Subcutaneous abdominal adipose tissue (tissue), 5 donors: ENCODE results near the gene P3H2.

Experiments used
- H3K27ac ChIP-seq: one replicate; pipeline ENCODE4 v1.7.0; 2013; ENCODE audit warnings: low read depth, mild to moderate bottlenecking, inconsistent platforms, low read length, moderate library complexity
- H3K27me3 ChIP-seq, 5 donors: one replicate each; pipeline ENCODE4 v1.7.0; 2013; ENCODE audit warnings: low read length in 5 of 5, inconsistent platforms in 1 of 5; ENCODE audit not compliant: control insufficient read depth in 5 of 5, insufficient read depth in 4 of 5
- H3K36me3 ChIP-seq, 5 donors: one replicate each; pipeline ENCODE4 v1.7.0; 2013; ENCODE audit warnings: low read length in 5 of 5; ENCODE audit not compliant: control insufficient read depth in 5 of 5, insufficient read depth in 5 of 5
- H3K4me1 ChIP-seq, 5 donors: one replicate each; pipeline ENCODE4 v1.7.0; 2013; ENCODE audit warnings: low read length in 5 of 5, mild to moderate bottlenecking in 3 of 5, moderate library complexity in 1 of 5; ENCODE audit not compliant: control insufficient read depth in 5 of 5, insufficient read depth in 5 of 5
- H3K4me3 ChIP-seq, 5 donors: one replicate each; pipeline ENCODE4 v1.7.0; 2013; ENCODE audit warnings: low read length in 5 of 5, low read depth in 1 of 5
- H3K9ac ChIP-seq, 5 donors: one replicate each; pipeline ENCODE4 v1.7.0; 2013; ENCODE audit warnings: low read length in 5 of 5, mild to moderate bottlenecking in 4 of 5, moderate library complexity in 3 of 5
- H3K9me3 ChIP-seq, 5 donors: one replicate each; pipeline ENCODE4 v1.7.0; 2013; ENCODE audit warnings: low read length in 5 of 5; ENCODE audit not compliant: control insufficient read depth in 5 of 5
- donor health status: healthy.
- donor health status: healthy.
- donor health status: healthy.
- donor health status: healthy.
- donor health status: healthy.

The P3H2 gene

DNA sequence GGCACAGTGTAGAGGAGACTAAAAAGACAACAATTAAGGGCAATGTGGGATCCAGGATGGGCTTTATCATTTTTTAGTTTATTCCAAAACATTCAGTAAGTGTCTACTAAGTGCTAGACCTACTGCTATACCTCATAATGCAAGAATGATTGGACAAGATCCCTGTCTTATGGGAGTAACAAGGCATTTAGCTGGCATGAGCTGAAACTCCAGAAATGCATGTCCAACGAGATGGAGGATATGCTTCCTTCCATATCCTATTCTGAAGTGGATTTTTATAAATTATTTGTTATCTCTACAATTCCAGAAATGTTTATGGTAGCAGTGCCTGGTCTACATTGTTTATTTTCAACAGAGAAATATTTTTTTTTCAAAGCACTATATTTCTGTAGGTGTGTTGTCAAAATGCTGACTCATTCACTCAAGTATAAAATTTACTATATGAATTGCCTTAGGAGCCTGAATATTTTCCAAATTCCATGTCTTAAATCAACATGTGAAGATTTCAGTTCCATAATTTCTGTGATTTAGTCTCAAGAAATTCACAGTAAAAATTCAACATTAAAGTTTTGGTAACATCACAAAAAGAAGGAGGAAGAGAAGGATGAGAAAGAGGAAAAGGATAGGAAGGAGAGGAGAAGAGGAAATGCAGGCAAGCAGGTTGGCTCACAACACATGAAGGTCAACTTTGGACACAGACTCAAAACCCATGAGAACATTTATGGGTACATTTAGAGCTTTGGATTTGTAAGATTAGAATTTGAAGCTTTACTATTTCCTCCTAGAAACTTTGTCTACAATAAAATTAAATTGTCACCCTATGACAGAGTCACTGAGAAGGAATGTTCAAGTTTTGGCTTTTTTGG is 88.6 kb downstream of the P3H2 start:
- Histone ChIP-seq H3K27me3 (no peaks in the 10 kb centered on the region), H3K36me3 (no peaks in the 10 kb centered on the region), H3K9me3 (no peaks in the 10 kb centered on the region), H3K4me1 (no peaks in the 10 kb centered on the region), H3K9ac (no peak overlapping the region), H3K4me3 (no peak overlapping the region), H3K27ac (no peak overlapping the region)

DNA sequence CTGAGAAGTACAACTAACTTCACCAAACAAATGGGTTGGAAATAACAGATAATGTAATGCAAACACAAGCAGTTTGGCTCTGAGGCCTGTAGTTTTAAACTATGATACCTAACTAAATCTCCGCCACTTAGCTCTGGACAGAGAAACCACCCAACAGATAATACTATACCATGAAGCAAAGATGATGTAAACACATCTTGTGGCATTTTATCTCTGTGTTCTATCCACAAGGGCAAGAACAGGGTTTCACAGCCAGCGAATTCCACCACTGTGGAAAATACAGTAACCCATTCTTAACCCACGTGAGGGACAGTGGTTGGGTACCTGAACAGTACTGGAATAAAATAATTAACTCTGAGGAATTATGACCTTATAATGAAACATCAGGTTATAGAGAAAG is 93.6 kb downstream of the P3H2 start:
- Histone ChIP-seq H3K9ac (no peak overlapping the region), H3K4me3 (no peak overlapping the region)

DNA sequence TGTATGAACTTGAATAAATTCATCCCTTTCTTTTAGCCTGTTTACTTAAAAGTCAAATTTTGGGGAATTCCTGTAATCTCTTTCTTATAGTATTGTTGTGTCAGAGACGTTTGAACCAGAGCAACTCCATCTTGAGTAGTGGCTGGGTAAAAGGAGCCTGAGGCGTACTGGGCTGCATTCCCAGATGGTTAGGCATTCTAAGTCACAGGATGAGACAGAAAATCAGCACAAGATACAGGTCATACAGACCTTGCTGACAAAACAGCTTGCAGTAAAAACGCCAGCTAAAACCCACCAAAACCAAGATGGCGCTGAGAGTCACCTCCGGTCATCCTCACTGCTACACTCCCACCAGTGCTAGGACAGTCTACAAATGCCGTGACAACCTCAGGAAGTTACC is 94.5 kb downstream of the P3H2 start:
- H3K4me3 ChIP-seq = no peak overlapping the region
- no peaks in the 10 kb centered on the region for H3K36me3 ChIP-seq
- H3K27ac ChIP-seq = no peak overlapping the region
- no peak overlapping the region for H3K9ac ChIP-seq
- H3K27me3 ChIP-seq = no peaks in the 10 kb centered on the region
- H3K9me3 ChIP-seq = no peaks in the 10 kb centered on the region
- peaks cover 0 to 3% (median 0%) of the 10 kb centered on the region in 5 donors for H3K4me1 ChIP-seq

More for the DNA sequence above, 93.6 kb downstream of the P3H2 start:
- Histone ChIP-seq H3K27ac (no peak overlapping the region), H3K36me3 (no peaks in the 10 kb centered on the region), H3K27me3 (no peaks in the 10 kb centered on the region), H3K4me1 (peaks cover 0 to 3% (median 0%) of the 10 kb centered on the region in 5 donors), H3K9me3 (no peaks in the 10 kb centered on the region)

- Histone ChIP-seq H3K27me3 (no peaks in the 10 kb centered on the region), H3K9ac (no peak overlapping the region), H3K9me3 (no peaks in the 10 kb centered on the region), H3K27ac (no peak overlapping the region), H3K4me1 (peaks cover 0 to 3% (median 0%) of the 10 kb centered on the region in 5 donors), H3K36me3 (no peaks in the 10 kb centered on the region), H3K4me3 (no peak overlapping the region)
Measured at GRCh38 chr3:190024912-190025311, 95.8 kb downstream of the P3H2 start.

DNA sequence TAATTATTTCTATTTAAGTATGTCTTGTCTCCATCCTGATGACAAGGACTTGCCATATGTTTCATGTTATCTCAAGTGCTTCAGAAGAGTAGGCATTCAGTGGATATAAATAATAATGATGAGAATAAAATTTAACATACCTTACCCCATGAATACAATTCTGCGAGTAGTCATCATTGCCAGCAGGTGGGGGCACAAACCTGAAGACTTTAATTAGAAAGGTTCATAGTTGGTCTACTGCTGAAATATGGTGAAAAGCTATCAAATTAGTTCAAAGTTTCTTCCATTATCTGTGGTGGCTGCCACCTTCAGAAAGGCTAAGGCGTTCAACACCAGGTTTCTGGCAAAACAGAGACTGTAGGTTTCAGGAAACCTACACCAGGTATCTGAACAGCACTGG is 100.9 kb downstream of the P3H2 start:
- no peak overlapping the region for H3K27ac ChIP-seq
- no peak overlapping the region for H3K4me3 ChIP-seq
- no peaks in the 10 kb centered on the region for H3K27me3 ChIP-seq
- H3K4me1 ChIP-seq = peaks cover 0 to 9% (median 6%) of the 10 kb centered on the region in 5 donors
- H3K36me3 ChIP-seq = no peaks in the 10 kb centered on the region
- no peaks in the 10 kb centered on the region for H3K9me3 ChIP-seq
- H3K9ac ChIP-seq = no peak overlapping the region

DNA sequence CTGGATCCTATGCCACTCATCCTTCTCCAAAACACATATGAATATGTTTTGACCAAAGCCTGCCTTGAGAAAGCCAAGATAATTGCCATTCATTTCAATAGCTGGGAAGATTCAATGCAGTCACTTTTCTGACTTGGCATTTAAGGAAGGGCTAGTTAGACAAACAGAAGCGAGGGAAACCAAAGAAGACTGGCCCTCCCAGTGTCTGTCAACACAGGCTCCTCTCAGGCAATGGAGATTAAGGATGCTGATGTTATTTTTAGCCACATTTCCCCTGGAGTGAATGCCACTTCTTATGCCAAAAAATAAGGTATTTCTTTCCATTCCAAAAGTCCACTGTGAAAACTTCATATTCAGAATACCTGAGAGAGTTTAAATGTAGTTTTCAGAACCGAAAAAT is 101.7 kb downstream of the P3H2 start:
- H3K9me3 ChIP-seq = no peaks in the 10 kb centered on the region
- H3K4me3 ChIP-seq = no peak overlapping the region
- H3K9ac ChIP-seq = no peak overlapping the region
- H3K27me3 ChIP-seq = no peaks in the 10 kb centered on the region
- no peak overlapping the region for H3K27ac ChIP-seq
- no peaks in the 10 kb centered on the region for H3K36me3 ChIP-seq
- peaks cover 0 to 9% (median 5%) of the 10 kb centered on the region in 5 donors for H3K4me1 ChIP-seq

GRCh38 chr3:190018460-190018859 is 102.2 kb downstream of the P3H2 start:
- Histone ChIP-seq H3K9me3 (no peaks in the 10 kb centered on the region), H3K36me3 (no peaks in the 10 kb centered on the region), H3K9ac (no peak overlapping the region), H3K27me3 (no peaks in the 10 kb centered on the region), H3K4me1 (peaks cover 0 to 9% (median 5%) of the 10 kb centered on the region in 5 donors), H3K27ac (no peak overlapping the region), H3K4me3 (no peak overlapping the region)

DNA sequence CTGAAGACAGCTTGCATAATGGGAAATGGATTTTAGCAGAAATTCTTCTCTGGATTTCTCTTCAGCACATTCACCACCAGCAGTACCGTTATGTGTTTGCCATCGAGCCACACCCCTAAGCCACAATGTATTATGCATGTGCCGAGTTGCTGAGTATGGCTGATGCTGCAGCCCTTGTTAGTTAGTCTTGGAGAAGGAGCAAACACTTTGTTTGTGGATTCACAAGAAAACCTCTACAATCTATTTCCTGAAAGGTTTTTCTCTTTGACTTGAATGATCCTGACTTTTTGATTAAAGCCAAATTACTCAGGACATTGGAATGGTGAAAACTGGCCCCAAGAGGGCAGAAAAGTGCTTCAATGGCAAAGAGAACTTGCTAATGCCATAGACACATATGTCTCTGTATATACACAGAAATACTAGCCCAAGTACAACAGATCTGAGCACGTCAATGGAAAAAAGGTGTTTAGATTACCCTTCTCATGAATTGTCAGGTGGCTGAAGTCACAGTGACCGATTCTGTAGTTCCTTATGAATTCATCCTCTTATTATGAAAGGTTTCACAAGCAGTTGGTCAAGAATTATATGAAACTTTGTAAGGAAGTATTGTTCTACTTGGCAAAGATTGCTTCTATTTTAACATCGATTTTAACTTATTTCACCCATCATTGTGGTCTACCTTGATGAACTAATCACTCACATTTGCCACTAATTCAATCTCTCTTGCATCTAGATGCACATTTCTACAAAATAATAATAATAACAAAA is 103.0 kb downstream of the P3H2 start:
- Histone ChIP-seq H3K4me3 (no peak overlapping the region), H3K27ac (no peak overlapping the region), H3K36me3 (no peaks in the 10 kb centered on the region), H3K4me1 (peaks cover 0 to 10% (median 5%) of the 10 kb centered on the region in 5 donors), H3K9me3 (no peaks in the 10 kb centered on the region), H3K9ac (no peak overlapping the region), H3K27me3 (no peaks in the 10 kb centered on the region)

- Histone ChIP-seq H3K27ac (no peak overlapping the region), H3K4me3 (no peak overlapping the region), H3K9me3 (no peaks in the 10 kb centered on the region), H3K27me3 (no peaks in the 10 kb centered on the region), H3K36me3 (no peaks in the 10 kb centered on the region), H3K9ac (no peak overlapping the region), H3K4me1 (peaks cover 0 to 15% (median 6%) of the 10 kb centered on the region in 5 donors)
Measured at GRCh38 chr3:190016966-190017365, 103.7 kb downstream of the P3H2 start.

GRCh38 chr3:190014940-190015339 is 105.8 kb downstream of the P3H2 start:
- H3K36me3 ChIP-seq = no peaks in the 10 kb centered on the region
- H3K27ac ChIP-seq = no peak overlapping the region
- H3K27me3 ChIP-seq = no peaks in the 10 kb centered on the region
- H3K4me3 ChIP-seq = no peak overlapping the region
- H3K4me1 ChIP-seq = peaks cover 0 to 16% (median 6%) of the 10 kb centered on the region in 5 donors
- H3K9me3 ChIP-seq = no peaks in the 10 kb centered on the region
- H3K9ac ChIP-seq = no peak overlapping the region
